ENCODE results near the gene IFI6.

DNA sequence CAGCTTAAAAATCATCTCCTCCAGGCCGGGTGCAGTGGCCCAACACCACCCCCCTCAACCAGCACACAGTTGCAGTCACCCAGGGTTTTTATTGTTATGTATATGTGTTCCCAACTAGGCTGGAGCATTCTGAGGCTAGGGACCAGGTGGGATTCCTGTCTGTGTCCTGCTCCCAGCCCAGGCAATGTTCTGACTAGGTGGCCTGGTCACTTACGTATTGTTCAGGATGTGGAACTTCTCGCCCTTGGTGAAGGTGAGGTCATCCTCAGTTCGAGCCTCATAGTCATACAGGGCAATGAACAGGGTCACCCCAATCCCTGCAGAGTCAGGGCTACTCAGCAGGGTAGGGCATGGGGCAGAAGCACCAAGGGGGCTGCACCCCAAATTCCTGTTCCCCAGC, 49.2 kb downstream of the IFI6 start:
- TF ChIP-seq, protein P1, sequence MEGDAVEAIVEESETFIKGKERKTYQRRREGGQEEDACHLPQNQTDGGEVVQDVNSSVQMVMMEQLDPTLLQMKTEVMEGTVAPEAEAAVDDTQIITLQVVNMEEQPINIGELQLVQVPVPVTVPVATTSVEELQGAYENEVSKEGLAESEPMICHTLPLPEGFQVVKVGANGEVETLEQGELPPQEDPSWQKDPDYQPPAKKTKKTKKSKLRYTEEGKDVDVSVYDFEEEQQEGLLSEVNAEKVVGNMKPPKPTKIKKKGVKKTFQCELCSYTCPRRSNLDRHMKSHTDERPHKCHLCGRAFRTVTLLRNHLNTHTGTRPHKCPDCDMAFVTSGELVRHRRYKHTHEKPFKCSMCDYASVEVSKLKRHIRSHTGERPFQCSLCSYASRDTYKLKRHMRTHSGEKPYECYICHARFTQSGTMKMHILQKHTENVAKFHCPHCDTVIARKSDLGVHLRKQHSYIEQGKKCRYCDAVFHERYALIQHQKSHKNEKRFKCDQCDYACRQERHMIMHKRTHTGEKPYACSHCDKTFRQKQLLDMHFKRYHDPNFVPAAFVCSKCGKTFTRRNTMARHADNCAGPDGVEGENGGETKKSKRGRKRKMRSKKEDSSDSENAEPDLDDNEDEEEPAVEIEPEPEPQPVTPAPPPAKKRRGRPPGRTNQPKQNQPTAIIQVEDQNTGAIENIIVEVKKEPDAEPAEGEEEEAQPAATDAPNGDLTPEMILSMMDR (IDR thresholded peaks at IDR 0.05) = no peak
- TF ChIP-seq POLR2A (IDR thresholded peaks at IDR 0.05) = no peak
